Testis (tissue), 3 donors: ENCODE data around the gene HLA-DOA. TPM values are rescaled to one million over a fixed set of nuclear protein-coding genes. Genes with fewer than 3 reads are reported as not detected.
A peak's percentile ranks its signal among the peaks of the same experiment; 100 is the strongest.

Experiments
- DNase-seq: peaks from one replicate; pipeline ENCODE4 v3.0.0-alpha.2; 2019
- H3K27ac ChIP-seq, 2 donors: fragments of 200-600 bp; sonication (generic); one replicate each; pipeline ENCODE4 v1.5.1; 2019
- H3K27me3 ChIP-seq: fragments of 200-600 bp; sonication (generic); one replicate; pipeline ENCODE4 v1.5.1; 2019
- H3K36me3 ChIP-seq: fragments of 200-600 bp; sonication (generic); one replicate; pipeline ENCODE4 v1.5.1; 2017; ENCODE audit warnings: low read depth; ENCODE audit errors: missing control alignments
- H3K4me1 ChIP-seq: fragments of 200-600 bp; sonication (generic); one replicate; pipeline ENCODE4 v1.5.1; 2019
- H3K4me3 ChIP-seq, 2 donors: fragments of 200-600 bp; sonication (generic); one replicate each; pipeline ENCODE4 v1.5.1; 2017 to 2019
- H3K9me3 ChIP-seq: fragments of 200-600 bp; sonication (generic); one replicate; pipeline ENCODE4 v1.5.1; 2017
- CTCF ChIP-seq, 3 experiments: fragments of 450-650 bp in 2 of 3; fragments of 200-600 bp in 1 of 3; sonication (generic) in 1 of 3; IDR thresholded peaks; one replicate each; pipeline ENCODE4 v1.5.1; 2016 to 2019; ENCODE audit warnings: antibody characterized with exemption in 3 of 3, mild to moderate bottlenecking in 2 of 3, moderate library complexity in 1 of 3
- POLR2A ChIP-seq: fragments of 450-650 bp; IDR thresholded peaks from one replicate; pipeline ENCODE4 v1.6.1; 2017; ENCODE audit warnings: antibody characterized with exemption, mild to moderate bottlenecking, moderate library complexity
- WGBS, 2 donors: methylation state at CpG; one replicate each; pipeline ENCODE4 v1.1.5; 2018; 5-methylcytosine and 5-hydroxymethylcytosine counted together
- intact Hi-C: fragments of 100-400 bp; cut with DNase I; formaldehyde crosslinking; loops from one replicate; pipeline ENCODE4 v1.15.1; 2023; ENCODE audit warnings: low total_unique reads
- polyA plus RNA-seq: library from polyadenylated mRNA; stranded (reverse); fragments of 350-450 nt; fragmentation: Illumina TruSeq; extraction: RNeasy Lipid Tissue Mini Kit (QIAGEN cat#74804); gene quantifications from one replicate; pipeline ENCODE4 v1.2.3, GENCODE V29; 2014; ENCODE audit warnings: low read depth, low replicate concordance; ENCODE audit not compliant: insufficient read depth
- total RNA-seq, 2 donors: library from RNA; depleted of rRNA; stranded (reverse); fragments of >200 nt; gene quantifications; one replicate each; pipeline ENCODE4 v1.2.3, GENCODE V29; 2016

HLA-DOA gene
- total and polyA plus RNA-seq, 3 donors from 2014 or later: 1.2 to 13.5 (median 1.7) TPM

- WGBS, 2 donors: 50 to 67% methylated on average over 1 of the region's 1 CpG
- no peaks in the 10 kb centered on the region for H3K36me3 ChIP-seq
- H3K27ac ChIP-seq: peak overlapping the region in 1 of 2 donors; percentile 4
- H3K4me1 ChIP-seq: peaks cover 26% of the 10 kb centered on the region
- no peak for TF ChIP-seq POLR2A
- intact Hi-C loops: no loop called here
- no peaks in the 10 kb centered on the region for H3K9me3 ChIP-seq
- no peak overlapping the region for H3K4me3 ChIP-seq
- no peaks in the 10 kb centered on the region for H3K27me3 ChIP-seq
- no peak for DNase-seq
These were observed 45.5 kb downstream of the HLA-DOA start for GRCh38 chr6:32963866-32964265.

- intact Hi-C loops: no loop called here
- no peak overlapping the region for H3K27ac ChIP-seq
- peaks cover 26% of the 10 kb centered on the region for H3K4me1 ChIP-seq
- no peak for DNase-seq
- H3K9me3 ChIP-seq: no peaks in the 10 kb centered on the region
- TF ChIP-seq POLR2A (no peak), CTCF (IDR thresholded peaks at IDR 0.05) (no peak)
- H3K4me3 ChIP-seq: no peak overlapping the region
- no peaks in the 10 kb centered on the region for H3K36me3 ChIP-seq
- no peaks in the 10 kb centered on the region for H3K27me3 ChIP-seq
- WGBS, 2 donors: 75 to 90% methylated on average over 1 of the region's 1 CpG
These were observed 47.1 kb downstream of the HLA-DOA start for GRCh38 chr6:32962213-32962826.

GRCh38 chr6:32960563-32960962 is 48.8 kb downstream of the HLA-DOA start:
- no peaks in the 10 kb centered on the region for H3K9me3 ChIP-seq
- H3K36me3 ChIP-seq: no peaks in the 10 kb centered on the region
- H3K4me3 ChIP-seq: no peak overlapping the region
- 93 to 98% methylated on average over 5 of the region's 5 CpGs for WGBS, 2 donors
- H3K27ac ChIP-seq: no peak overlapping the region
- peaks cover 13% of the 10 kb centered on the region for H3K4me1 ChIP-seq
- H3K27me3 ChIP-seq: no peaks in the 10 kb centered on the region
- TF ChIP-seq POLR2A: no peak
- TF ChIP-seq CTCF (IDR thresholded peaks at IDR 0.05): no peak
- DNase-seq: no peak
- intact Hi-C loops: no loop called here

GRCh38 chr6:32956176-32956575 is 53.2 kb downstream of the HLA-DOA start:
- DNase-seq: no peak
- no peaks in the 10 kb centered on the region for H3K36me3 ChIP-seq
- H3K4me1 ChIP-seq: no peaks in the 10 kb centered on the region
- no peaks in the 10 kb centered on the region for H3K27me3 ChIP-seq
- no peak for TF ChIP-seq POLR2A
- no peak for TF ChIP-seq CTCF (IDR thresholded peaks at IDR 0.05)
- H3K27ac ChIP-seq: no peak overlapping the region
- 73 to 74% methylated on average over 2 of the region's 2 CpGs for WGBS, 2 donors
- H3K9me3 ChIP-seq: no peaks in the 10 kb centered on the region
- intact Hi-C loops: no loop called here
- no peak overlapping the region for H3K4me3 ChIP-seq

DNA sequence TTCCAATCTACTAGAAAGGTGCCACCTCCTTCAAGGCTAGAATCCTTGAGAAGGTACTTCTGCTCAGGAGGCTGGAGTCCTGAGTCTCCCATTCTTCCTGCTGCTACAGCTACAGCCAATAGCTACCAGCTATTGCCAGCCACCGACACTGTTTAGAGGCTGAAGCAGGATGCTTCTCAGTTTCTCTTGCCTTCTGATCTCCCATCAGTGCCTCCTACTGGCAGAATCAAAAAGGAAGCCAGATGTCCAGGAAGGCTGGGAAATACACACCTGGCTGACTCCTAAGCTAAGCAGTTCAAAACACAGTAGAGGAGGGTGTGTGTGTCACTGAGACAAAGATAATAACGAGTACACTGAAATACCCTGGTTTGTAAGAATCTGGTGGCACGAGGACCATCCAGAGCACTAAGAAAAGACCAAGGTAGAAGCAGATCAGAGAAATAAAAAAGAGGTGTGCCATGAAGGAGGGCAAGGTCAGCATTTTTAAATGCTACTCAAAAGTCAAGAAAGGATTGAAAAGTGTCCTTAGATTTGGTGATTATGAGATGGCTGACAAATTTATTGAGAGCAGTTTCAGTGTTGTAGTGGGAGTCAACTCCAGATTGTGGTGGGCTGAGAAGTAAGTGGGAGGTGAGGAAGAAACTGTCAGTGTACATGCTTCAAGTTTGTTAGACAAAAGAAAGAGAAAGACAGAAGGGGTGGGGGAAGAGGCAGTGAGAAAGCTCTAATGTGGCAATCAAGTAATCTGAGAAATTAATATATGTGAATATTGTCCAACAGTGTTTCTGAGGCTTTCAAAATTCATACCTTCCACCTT is 54.2 kb downstream of the HLA-DOA start:
- no peak for DNase-seq
- no peaks in the 10 kb centered on the region for H3K36me3 ChIP-seq
- H3K4me3 ChIP-seq: no peak overlapping the region
- H3K4me1 ChIP-seq: no peaks in the 10 kb centered on the region
- intact Hi-C loops: no loop called here
- H3K27ac ChIP-seq: no peak overlapping the region
- TF ChIP-seq POLR2A (no peak), CTCF (IDR thresholded peaks at IDR 0.05) (peak in 1 of 3 experiments; percentile 12)
- 61 to 66% methylated on average over 3 of the region's 3 CpGs for WGBS, 2 donors
- H3K27me3 ChIP-seq: no peaks in the 10 kb centered on the region
- H3K9me3 ChIP-seq: no peaks in the 10 kb centered on the region
